ENCODE results near the gene LRRK2.
"Not testable (repeated sequence)": the region's sequence is repeated elsewhere in the genome, so short reads cannot be mapped to it uniquely, and the experiment has no call there.

The LRRK2 gene

GRCh38 chr12:40224439-40225291 lies at the start of gene LRRK2:
Gene LRRK2, plus strand, starts transcription at chr12:40224997. Its CDS starts 135 bp downstream, at chr12:40225132.
- peak; percentile 67 for DNase-seq

GRCh38 chr12:40175045-40175444 lies 49.8 kb upstream of the LRRK2 start:
- no peak for DNase-seq

GRCh38 chr12:40175489-40175888 lies 49.3 kb upstream of the LRRK2 start:
- DNase-seq, result no peak

- no peak for DNase-seq
Observed at GRCh38 chr12:40178701-40179100, 46.1 kb upstream of the LRRK2 start.

GRCh38 chr12:40181490-40181889 lies 43.3 kb upstream of the LRRK2 start:
- no peak for DNase-seq

GRCh38 chr12:40183715-40184114 lies 41.1 kb upstream of the LRRK2 start:
- no peak for DNase-seq

GRCh38 chr12:40184493-40185302 lies 40.1 kb upstream of the LRRK2 start:
- no peak for DNase-seq

GRCh38 chr12:40185303-40185693 lies 39.5 kb upstream of the LRRK2 start:
- no peak for DNase-seq

GRCh38 chr12:40188558-40189320 lies 36.1 kb upstream of the LRRK2 start:
- no peak for DNase-seq

- peak; percentile 27 for DNase-seq
Observed at GRCh38 chr12:40192704-40193255, 32.0 kb upstream of the LRRK2 start.

GRCh38 chr12:40194846-40195245 lies 30.0 kb upstream of the LRRK2 start:
- DNase-seq, result peak; percentile 12

GRCh38 chr12:40197590-40197989 lies 27.2 kb upstream of the LRRK2 start:
- DNase-seq, result no peak

- DNase-seq, result no peak
Observed at GRCh38 chr12:40198601-40199000, 26.2 kb upstream of the LRRK2 start.

GRCh38 chr12:40202095-40203059 lies 22.4 kb upstream of the LRRK2 start:
- DNase-seq, result peak; percentile 31

GRCh38 chr12:40203060-40203430 lies 21.8 kb upstream of the LRRK2 start:
- DNase-seq, result no peak

- no peak for DNase-seq
Observed at GRCh38 chr12:40204337-40204736, 20.5 kb upstream of the LRRK2 start.

- DNase-seq, result no peak
Observed at GRCh38 chr12:40207551-40207950, 17.2 kb upstream of the LRRK2 start.

GRCh38 chr12:40208707-40209446 lies 15.9 kb upstream of the LRRK2 start:
- peak; percentile 22 for DNase-seq

GRCh38 chr12:40209886-40210285 lies 14.9 kb upstream of the LRRK2 start:
- no peak for DNase-seq

- not testable (repeated sequence) for DNase-seq
Observed at GRCh38 chr12:40211186-40211585, 13.6 kb upstream of the LRRK2 start.

GRCh38 chr12:40212566-40212965 lies 12.2 kb upstream of the LRRK2 start:
- DNase-seq, result no peak
